K562 (cell line): ENCODE data around the gene ATP12A. TPM values are rescaled to one million over a fixed set of nuclear protein-coding genes. Genes with fewer than 3 reads are reported as not detected.

Experiments used
- ATAC-seq: fragments of 200-7000 bp; cut with Tn5 transposase; 3 replicates; pipeline ENCODE4 v1.9.1; 2020; ENCODE audit warnings: moderate library complexity
- BruUV-seq: library from RNA; stranded (reverse); fragments of 400-500 nt; replicated peaks from 2 replicates; lab custom pipeline; 2021; lab: Mats Ljungman, UMichigan
- CTCF ChIA-PET: fragments of 300-600 bp; formaldehyde crosslinking; extraction: SDS; loops from one replicate; lab custom pipeline; 2021; ENCODE audit warnings: low intra/inter-chr PET ratio; lab: Yijun Ruan, JAX
- POLR2A ChIA-PET: fragments of 300-600, 350-650 bp; sonication (Branson Sonifier 250); formaldehyde crosslinking; extraction: SDS; loops from one replicate; lab custom pipeline; 2021; ENCODE audit warnings: antibody characterized with exemption, inconsistent platforms; lab: Yijun Ruan, JAX
- DNase-seq, 4 experiments: peaks; one replicate each; pipeline versions ENCODE4 v3.0.0 to v3.0.0-alpha.2; 2011 to 2018; ENCODE audit warnings: low spot score in 3 of 4, mixed read lengths in 3 of 4; ENCODE audit errors: extremely low read depth in 1 of 4
- FAIRE-seq: peaks from 2 replicates; lab custom pipeline; 2011; peaks lifted over from hg19 to GRCh38; lab: Jason Lieb, UNC
- H2AFZ ChIP-seq: 2 replicates; pipeline ENCODE4 v1.6.0; 2011; ENCODE audit warnings: low read depth, low read length, control low read depth, inconsistent platforms
- H3K27ac ChIP-seq: fragments of 200-600 bp; 3 replicates; pipeline ENCODE4 v1.8.0; 2011; ENCODE audit warnings: low read depth, mild to moderate bottlenecking, control low read depth, inconsistent platforms, low read length, moderate library complexity, mixed read lengths; ENCODE audit errors: extremely low read depth
- H3K27me3 ChIP-seq, 2 experiments: fragments of 300-600 bp in 1 of 2; 2 replicates in 1 of 2; 3 replicates in 1 of 2; pipeline versions ENCODE4 v1.6.0 to v1.8.0; 2011; ENCODE audit warnings: inconsistent platforms in 2 of 2, low read length in 2 of 2, mild to moderate bottlenecking in 1 of 2, mixed read lengths in 1 of 2, moderate library complexity in 1 of 2; ENCODE audit not compliant: control insufficient read depth in 2 of 2, insufficient read depth in 2 of 2
- H3K36me3 ChIP-seq: fragments of 300-600 bp; 3 replicates; pipeline ENCODE4 v1.8.0; 2011; ENCODE audit warnings: mild to moderate bottlenecking, low read length, inconsistent platforms; ENCODE audit not compliant: control insufficient read depth, insufficient read depth
- H3K4me1 ChIP-seq, 2 experiments: fragments of 200-600 bp in 1 of 2; replicated peaks in 1 of 2; 2 replicates in 1 of 2; 3 replicates in 1 of 2; pipeline versions ENCODE4 v1.5.1 to v1.8.0; 2011; ENCODE audit warnings: inconsistent platforms in 2 of 2, low read length in 2 of 2, mild to moderate bottlenecking in 1 of 2, mixed read lengths in 1 of 2, moderate library complexity in 1 of 2; ENCODE audit not compliant: control insufficient read depth in 2 of 2, insufficient read depth in 2 of 2
- H3K4me2 ChIP-seq: 2 replicates; pipeline ENCODE4 v1.6.1; 2011; ENCODE audit warnings: low read length, control low read depth, inconsistent platforms, mixed read lengths; ENCODE audit not compliant: insufficient read depth
- H3K4me3 ChIP-seq: fragments of 200-600 bp; sonication (generic), shearing (Covaris generic); 2 replicates; pipeline ENCODE4 v1.5.1; 2016; ENCODE audit warnings: control low read depth, inconsistent platforms
- H3K79me2 ChIP-seq: fragments of 200-600 bp; 3 replicates; pipeline ENCODE4 v1.8.0; 2011; ENCODE audit warnings: low read length, inconsistent platforms; ENCODE audit not compliant: control insufficient read depth, insufficient read depth
- H3K9ac ChIP-seq, 2 experiments: 2 replicates each; pipeline versions ENCODE4 v1.6.0 to v1.6.1; 2011; ENCODE audit warnings: low read depth in 2 of 2, low read length in 2 of 2, control low read depth in 1 of 2, inconsistent platforms in 1 of 2, mild to moderate bottlenecking in 1 of 2, mixed read lengths in 1 of 2; ENCODE audit not compliant: insufficient read depth in 1 of 2
- H3K9me1 ChIP-seq: one replicate; pipeline ENCODE4 v1.6.0; 2011; ENCODE audit warnings: inconsistent platforms, mild to moderate bottlenecking, low read length, moderate library complexity; ENCODE audit not compliant: control insufficient read depth, insufficient read depth
- H3K9me3 ChIP-seq: replicated peaks from 2 replicates; pipeline ENCODE4 v1.5.1; 2011; ENCODE audit warnings: low read depth, low read length, inconsistent platforms; ENCODE audit not compliant: control insufficient read depth, insufficient read depth
- H4K20me1 ChIP-seq: replicated peaks from 2 replicates; pipeline ENCODE4 v1.6.1; 2011; ENCODE audit warnings: low read length, inconsistent platforms, mixed read lengths; ENCODE audit not compliant: control insufficient read depth, insufficient read depth
- BHLHE40 ChIP-seq: IDR thresholded peaks from 2 replicates; pipeline ENCODE4 v1.6.1; 2011; ENCODE audit warnings: low read length, improper control_type of control experiment
- CBX1 ChIP-seq: sonication (generic); IDR thresholded peaks from 2 replicates; pipeline ENCODE4 v1.6.1; 2016; ENCODE audit warnings: antibody characterized with exemption, low read depth, mild to moderate bottlenecking
- CTCF ChIP-seq, 3 experiments: IDR thresholded peaks in 2 of 3; conservative IDR thresholded peaks in 1 of 3; 2 replicates each; pipeline ENCODE4 v1.5.1; 2011 to 2012; ENCODE audit warnings: low read length in 3 of 3, mild to moderate bottlenecking in 3 of 3, control low read depth in 2 of 3, improper control_type of control experiment in 1 of 3, inconsistent platforms in 1 of 3, low read depth in 1 of 3, mixed read lengths in 1 of 3, moderate library complexity in 1 of 3; ENCODE audit not compliant: insufficient read depth in 2 of 3
- FOXA3 ChIP-seq, 2 experiments: fragments of 450-650 bp in 1 of 2; sonication (generic) in 1 of 2; formaldehyde crosslinking; IDR thresholded peaks in 1 of 2; conservative IDR thresholded peaks in 1 of 2; 2 replicates each; pipeline versions ENCODE4 v1.4.0 to v1.8.0; 2020 to 2022; ENCODE audit warnings: mild to moderate bottlenecking in 2 of 2, missing genetic modification reagents in 1 of 2
- FOXJ3 ChIP-seq: sonication (generic); formaldehyde crosslinking; IDR thresholded peaks from 2 replicates; pipeline ENCODE4 v1.4.0; 2020; ENCODE audit warnings: mild to moderate bottlenecking, missing genetic modification reagents
- SMC3 ChIP-seq: conservative IDR thresholded peaks from 2 replicates; pipeline ENCODE4 v1.6.1; 2011; ENCODE audit warnings: low read depth, low read length, improper control_type of control experiment; ENCODE audit not compliant: insufficient read depth
- TCF15 ChIP-seq: fragments of 250-450 bp; sonication (Bioruptor Pico); IDR thresholded peaks from 2 replicates; pipeline ENCODE4 v1.8.0; 2022; ENCODE audit warnings: moderate library complexity, mild to moderate bottlenecking, inconsistent platforms
- TOE1 ChIP-seq, 2 experiments: fragments of 450-650 bp in 1 of 2; sonication (generic) in 1 of 2; formaldehyde crosslinking in 1 of 2; IDR thresholded peaks; 2 replicates each; pipeline versions ENCODE4 v1.7.1 to v1.8.0; 2016 to 2022; ENCODE audit warnings: borderline replicate concordance in 2 of 2, mild to moderate bottlenecking in 2 of 2, antibody characterized with exemption in 1 of 2, inconsistent platforms in 1 of 2, low read depth in 1 of 2, missing genetic modification reagents in 1 of 2, moderate library complexity in 1 of 2
- USF2 ChIP-seq: sonication (generic); formaldehyde crosslinking; IDR thresholded peaks from 2 replicates; pipeline ENCODE4 v1.5.0; 2020; ENCODE audit warnings: missing genetic modification reagents
- ZNF165 ChIP-seq: fragments of 250-450 bp; sonication (Bioruptor Pico); IDR thresholded peaks from 2 replicates; pipeline ENCODE4 v1.4.0; 2020; ENCODE audit warnings: borderline replicate concordance
- WGBS: fragments of 100-300 bp; shearing (Covaris generic); methylation state at CpG from one replicate; pipeline ENCODE4 v1.1.6; 2016; ENCODE audit warnings: low coverage, mixed read lengths; ENCODE audit not compliant: insufficient coverage; ENCODE audit errors: missing lambda C conversion rate; 5-methylcytosine and 5-hydroxymethylcytosine counted together
- in situ Hi-C: fragments of 300-500 bp; cut with MboI; formaldehyde crosslinking; loops from 4 replicates; pipeline ENCODE4 v1.15.0; 2018; ENCODE audit warnings: inconsistent platforms, mixed read lengths
- intact Hi-C: fragments of 100-400 bp; cut with micrococcal nuclease; formaldehyde crosslinking; loops from 2 replicates; pipeline ENCODE4 v1.14.2; 2022
- polyA plus RNA-seq, 8 experiments: library from polyadenylated mRNA; depleted of rRNA in 4 of 8; stranded (reverse) in 5 of 8; unstranded in 3 of 8; fragments of >200 nt; fragmentation: Nextera tagmentation in 2 of 8; fragmentation: Illumina TruSeq in 1 of 8; extraction: Ambion mirVana in 2 of 8; extraction: Trizol in 1 of 8; gene quantifications; 2 replicates each; pipeline versions ENCODE4 v1.2.1 to v1.2.3, GENCODE V29; 2011 to 2014; ENCODE audit warnings: inconsistent platforms in 1 of 8, missing spikeins in 1 of 8
- total RNA-seq, 7 experiments: library from RNA; depleted of rRNA in 6 of 7; stranded (reverse); fragments of >200 nt in 6 of 7; fragmentation: Illumina TruSeq in 2 of 7; extraction: Trizol in 2 of 7; gene quantifications; 2 replicates each; pipeline versions ENCODE4 v1.2.1 to v1.2.3, GENCODE V29; 2011 to 2021; ENCODE audit warnings: low replicate concordance in 1 of 7
- TF ChIP-seq, protein P1 (sequence below): fragments of 250-450 bp; sonication (Bioruptor Pico); IDR thresholded peaks from 2 replicates; pipeline ENCODE4 v1.8.0; 2022; ENCODE audit warnings: inconsistent platforms, mild to moderate bottlenecking, moderate library complexity, borderline replicate concordance
- TF ChIP-seq, protein P2 (sequence below): fragments of 250-450 bp; sonication (Bioruptor Pico); IDR thresholded peaks from 2 replicates; pipeline ENCODE4 v1.8.0; 2022; ENCODE audit warnings: inconsistent platforms

Gene ATP12A
- total and polyA plus RNA-seq, 9 of the 15 experiments (the other 6 are each of a cell fraction or from before 2014, with no cell fraction given) = not detected

- Histone ChIP-seq H3K27ac (no peak overlapping the region), H2AFZ (no peak overlapping the region), H3K36me3 (no peaks in the 10 kb centered on the region), H3K9me3 (no peaks in the 10 kb centered on the region), H3K9ac (no peak overlapping the region), H3K27me3 (peaks cover 4 to 26% of the 10 kb centered on the region in 2 experiments; a peak in 4 of 5 replicates), H3K4me2 (no peak overlapping the region), H3K4me3 (no peak overlapping the region), H3K4me1 (no peaks in the 10 kb centered on the region), H4K20me1 (no peaks in the 10 kb centered on the region; the same call in 1 of the 2 replicates), H3K9me1 (no peaks in the 10 kb centered on the region), H3K79me2 (no peaks in the 10 kb centered on the region)
- intact Hi-C loops = loop anchor here (1.0 to 5.0 kb wide), 2 partner anchors 34 to 303 kb away; no protein-coding TSS in a partner anchor
- FAIRE-seq (peak; percentile 91), ATAC-seq (peak; percentile 93), DNase-seq (peak; percentile 64 to 76 (median 73))
- whole genome bisulfite sequencing = 7% methylated on average over 17 of the region's 17 CpGs
- no TSS peak for BruUV-seq
- ChIA-PET CTCF (interaction anchor here (0.6 to 1.2 kb wide), 2 partner anchors 36 to 301 kb away, joined by 3 to 4 read pairs; no protein-coding TSS in a partner anchor), POLR2A (interaction anchor here (1.0 kb wide), 2 partner anchors 9 to 21 kb away, joined by 3 read pairs; no protein-coding TSS in a partner anchor)
- in situ Hi-C loops = no loop called here
- TF ChIP-seq CBX1 = no peak
- TF ChIP-seq USF2 = peak; percentile 85
- TF ChIP-seq, protein P1, sequence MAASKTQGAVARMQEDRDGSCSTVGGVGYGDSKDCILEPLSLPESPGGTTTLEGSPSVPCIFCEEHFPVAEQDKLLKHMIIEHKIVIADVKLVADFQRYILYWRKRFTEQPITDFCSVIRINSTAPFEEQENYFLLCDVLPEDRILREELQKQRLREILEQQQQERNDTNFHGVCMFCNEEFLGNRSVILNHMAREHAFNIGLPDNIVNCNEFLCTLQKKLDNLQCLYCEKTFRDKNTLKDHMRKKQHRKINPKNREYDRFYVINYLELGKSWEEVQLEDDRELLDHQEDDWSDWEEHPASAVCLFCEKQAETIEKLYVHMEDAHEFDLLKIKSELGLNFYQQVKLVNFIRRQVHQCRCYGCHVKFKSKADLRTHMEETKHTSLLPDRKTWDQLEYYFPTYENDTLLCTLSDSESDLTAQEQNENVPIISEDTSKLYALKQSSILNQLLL (CRISPR knock-in tag) = no peak
- TF ChIP-seq ZNF165 (CRISPR knock-in tag) = no peak
- no peak for TF ChIP-seq FOXJ3 (CRISPR knock-in tag)
- TF ChIP-seq TCF15 (CRISPR knock-in tag) = no peak
- TF ChIP-seq TOE1 (IDR thresholded peaks at IDR 0.05; ENCODE audit: borderline replicate concordance) = peak; percentile 94
- no peak for TF ChIP-seq TOE1 (CRISPR knock-in tag; IDR thresholded peaks at IDR 0.05; ENCODE audit: borderline replicate concordance, low read depth)
- TF ChIP-seq CTCF (IDR thresholded peaks at IDR 0.05 in 2 of 3, conservative IDR thresholded peaks at IDR 0.05 in 1 of 3; ENCODE audit: insufficient read depth in 2 of 3, low read depth in 1 of 3, low read length in 3 of 3) = peak; percentile 64 to 71 (median 70)
- TF ChIP-seq FOXA3 (CRISPR knock-in tag; conservative IDR thresholded peaks at IDR 0.05 in 1 of 2, IDR thresholded peaks at IDR 0.05 in 1 of 2) = 0 out of 4 replicates have a peak, but pooled peaks of 1 of the 2 experiments have one; percentile 27
- TF ChIP-seq, protein P2, sequence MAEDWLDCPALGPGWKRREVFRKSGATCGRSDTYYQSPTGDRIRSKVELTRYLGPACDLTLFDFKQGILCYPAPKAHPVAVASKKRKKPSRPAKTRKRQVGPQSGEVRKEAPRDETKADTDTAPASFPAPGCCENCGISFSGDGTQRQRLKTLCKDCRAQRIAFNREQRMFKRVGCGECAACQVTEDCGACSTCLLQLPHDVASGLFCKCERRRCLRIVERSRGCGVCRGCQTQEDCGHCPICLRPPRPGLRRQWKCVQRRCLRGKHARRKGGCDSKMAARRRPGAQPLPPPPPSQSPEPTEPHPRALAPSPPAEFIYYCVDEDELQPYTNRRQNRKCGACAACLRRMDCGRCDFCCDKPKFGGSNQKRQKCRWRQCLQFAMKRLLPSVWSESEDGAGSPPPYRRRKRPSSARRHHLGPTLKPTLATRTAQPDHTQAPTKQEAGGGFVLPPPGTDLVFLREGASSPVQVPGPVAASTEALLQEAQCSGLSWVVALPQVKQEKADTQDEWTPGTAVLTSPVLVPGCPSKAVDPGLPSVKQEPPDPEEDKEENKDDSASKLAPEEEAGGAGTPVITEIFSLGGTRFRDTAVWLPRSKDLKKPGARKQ = no peak
- TF ChIP-seq BHLHE40 = peak; percentile 75
- 0 out of 2 replicates have a peak, but pooled peaks have one; percentile 33 for TF ChIP-seq SMC3
These were observed 13.8 kb downstream of the ATP12A start for GRCh38 chr13:24693862-24694471.
